Mammary epithelial cell (primary cell): ENCODE measurements around the gene TECTA.

Source experiments
- EZH2 ChIP-seq: IDR thresholded peaks from 2 replicates; pipeline ENCODE4 v1.6.1; 2012; ENCODE audit warnings: low read length, inconsistent platforms, borderline replicate concordance
- TF ChIP-seq, protein P1 (sequence below), 2 donors: IDR thresholded peaks in 1 of 2; conservative IDR thresholded peaks in 1 of 2; 2 replicates each; pipeline ENCODE4 v1.5.1; 2011 to 2012; ENCODE audit warnings: inconsistent platforms in 2 of 2, low read length in 2 of 2, mild to moderate bottlenecking in 2 of 2, control low read depth in 1 of 2, low read depth in 1 of 2; ENCODE audit not compliant: insufficient read depth in 1 of 2; ENCODE audit errors: extremely low read depth in 1 of 2

DNA sequence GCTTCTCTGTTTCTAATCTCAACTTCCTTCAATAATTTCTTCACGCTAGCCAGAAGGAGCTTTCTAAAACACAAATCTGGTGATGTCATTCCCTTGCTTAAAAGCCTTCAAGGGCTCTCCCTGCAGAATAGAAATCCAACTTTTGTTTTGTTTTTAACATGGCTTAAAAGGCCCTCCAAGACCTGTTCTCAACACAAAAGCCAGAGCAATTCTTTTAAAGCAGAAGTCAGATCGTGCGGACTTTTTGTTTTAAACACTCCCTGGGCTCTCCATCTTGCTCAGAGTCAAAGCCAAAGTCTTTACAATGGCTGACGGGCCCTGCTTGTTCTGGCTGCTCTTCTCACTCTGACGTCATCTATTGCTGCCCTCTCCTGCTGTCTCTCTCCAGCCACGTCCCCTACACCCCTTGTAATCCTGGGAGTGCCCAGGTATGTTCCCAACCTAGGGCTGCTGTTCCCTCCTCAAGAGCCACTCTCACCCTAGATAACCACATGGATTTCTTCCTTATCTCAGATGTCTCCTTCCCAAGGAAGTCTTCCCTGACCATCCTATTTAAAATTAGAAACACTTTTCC lies 22.5 kb downstream of the TECTA start:
- TF ChIP-seq, protein P1, sequence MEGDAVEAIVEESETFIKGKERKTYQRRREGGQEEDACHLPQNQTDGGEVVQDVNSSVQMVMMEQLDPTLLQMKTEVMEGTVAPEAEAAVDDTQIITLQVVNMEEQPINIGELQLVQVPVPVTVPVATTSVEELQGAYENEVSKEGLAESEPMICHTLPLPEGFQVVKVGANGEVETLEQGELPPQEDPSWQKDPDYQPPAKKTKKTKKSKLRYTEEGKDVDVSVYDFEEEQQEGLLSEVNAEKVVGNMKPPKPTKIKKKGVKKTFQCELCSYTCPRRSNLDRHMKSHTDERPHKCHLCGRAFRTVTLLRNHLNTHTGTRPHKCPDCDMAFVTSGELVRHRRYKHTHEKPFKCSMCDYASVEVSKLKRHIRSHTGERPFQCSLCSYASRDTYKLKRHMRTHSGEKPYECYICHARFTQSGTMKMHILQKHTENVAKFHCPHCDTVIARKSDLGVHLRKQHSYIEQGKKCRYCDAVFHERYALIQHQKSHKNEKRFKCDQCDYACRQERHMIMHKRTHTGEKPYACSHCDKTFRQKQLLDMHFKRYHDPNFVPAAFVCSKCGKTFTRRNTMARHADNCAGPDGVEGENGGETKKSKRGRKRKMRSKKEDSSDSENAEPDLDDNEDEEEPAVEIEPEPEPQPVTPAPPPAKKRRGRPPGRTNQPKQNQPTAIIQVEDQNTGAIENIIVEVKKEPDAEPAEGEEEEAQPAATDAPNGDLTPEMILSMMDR (conservative IDR thresholded peaks at IDR 0.05 in 1 of 2, IDR thresholded peaks at IDR 0.05 in 1 of 2; ENCODE audit: extremely low read depth in 1 of 2, insufficient read depth in 1 of 2, low read depth in 1 of 2, low read length in 2 of 2) = no peak
- TF ChIP-seq EZH2 = no peak
